ENCODE data around the gene PCDHGA10. TPM values are rescaled to one million over a fixed set of nuclear protein-coding genes. Genes with fewer than 3 reads are reported as not detected.
"Not testable (repeated sequence)": the region's sequence is repeated elsewhere in the genome, so short reads cannot be mapped to it uniquely, and the experiment has no call there.

PCDHGA10 gene
- total RNA-seq, 1 donor from 2014 or later: 18.5 TPM

DNA sequence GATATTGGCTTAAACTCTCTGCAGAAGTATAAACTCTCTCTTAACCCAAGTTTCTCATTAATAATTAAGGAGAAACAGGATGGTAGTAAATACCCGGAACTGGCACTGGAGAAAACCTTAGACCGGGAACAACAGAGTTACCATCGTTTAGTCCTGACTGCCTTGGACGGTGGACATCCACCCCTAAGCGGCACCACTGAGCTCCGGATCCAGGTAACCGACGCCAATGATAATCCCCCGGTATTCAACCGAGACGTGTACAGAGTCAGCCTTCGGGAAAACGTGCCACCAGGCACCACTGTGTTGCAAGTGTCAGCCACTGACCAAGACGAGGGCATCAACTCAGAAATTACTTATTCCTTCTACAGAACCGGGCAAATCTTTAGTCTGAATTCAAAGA, 14.2 kb upstream of the PCDHGA10 start:
- Mint-ChIP-seq H3K27ac (no peak overlapping the region), H3K4me3 (no peak overlapping the region), H3K27me3 (no peaks in the 10 kb centered on the region), H3K36me3 (peaks cover 10% of the 10 kb centered on the region), H3K9me3 (peaks cover 13% of the 10 kb centered on the region), H3K4me1 (ENCODE audit: unreplicated experiment) (no peaks in the 10 kb centered on the region)
- TF ChIP-seq, protein P1, sequence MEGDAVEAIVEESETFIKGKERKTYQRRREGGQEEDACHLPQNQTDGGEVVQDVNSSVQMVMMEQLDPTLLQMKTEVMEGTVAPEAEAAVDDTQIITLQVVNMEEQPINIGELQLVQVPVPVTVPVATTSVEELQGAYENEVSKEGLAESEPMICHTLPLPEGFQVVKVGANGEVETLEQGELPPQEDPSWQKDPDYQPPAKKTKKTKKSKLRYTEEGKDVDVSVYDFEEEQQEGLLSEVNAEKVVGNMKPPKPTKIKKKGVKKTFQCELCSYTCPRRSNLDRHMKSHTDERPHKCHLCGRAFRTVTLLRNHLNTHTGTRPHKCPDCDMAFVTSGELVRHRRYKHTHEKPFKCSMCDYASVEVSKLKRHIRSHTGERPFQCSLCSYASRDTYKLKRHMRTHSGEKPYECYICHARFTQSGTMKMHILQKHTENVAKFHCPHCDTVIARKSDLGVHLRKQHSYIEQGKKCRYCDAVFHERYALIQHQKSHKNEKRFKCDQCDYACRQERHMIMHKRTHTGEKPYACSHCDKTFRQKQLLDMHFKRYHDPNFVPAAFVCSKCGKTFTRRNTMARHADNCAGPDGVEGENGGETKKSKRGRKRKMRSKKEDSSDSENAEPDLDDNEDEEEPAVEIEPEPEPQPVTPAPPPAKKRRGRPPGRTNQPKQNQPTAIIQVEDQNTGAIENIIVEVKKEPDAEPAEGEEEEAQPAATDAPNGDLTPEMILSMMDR (conservative IDR thresholded peaks at IDR 0.05): no peak
- no peak for DNase-seq (ENCODE audit: extremely low spot score, unreplicated experiment)

DNA sequence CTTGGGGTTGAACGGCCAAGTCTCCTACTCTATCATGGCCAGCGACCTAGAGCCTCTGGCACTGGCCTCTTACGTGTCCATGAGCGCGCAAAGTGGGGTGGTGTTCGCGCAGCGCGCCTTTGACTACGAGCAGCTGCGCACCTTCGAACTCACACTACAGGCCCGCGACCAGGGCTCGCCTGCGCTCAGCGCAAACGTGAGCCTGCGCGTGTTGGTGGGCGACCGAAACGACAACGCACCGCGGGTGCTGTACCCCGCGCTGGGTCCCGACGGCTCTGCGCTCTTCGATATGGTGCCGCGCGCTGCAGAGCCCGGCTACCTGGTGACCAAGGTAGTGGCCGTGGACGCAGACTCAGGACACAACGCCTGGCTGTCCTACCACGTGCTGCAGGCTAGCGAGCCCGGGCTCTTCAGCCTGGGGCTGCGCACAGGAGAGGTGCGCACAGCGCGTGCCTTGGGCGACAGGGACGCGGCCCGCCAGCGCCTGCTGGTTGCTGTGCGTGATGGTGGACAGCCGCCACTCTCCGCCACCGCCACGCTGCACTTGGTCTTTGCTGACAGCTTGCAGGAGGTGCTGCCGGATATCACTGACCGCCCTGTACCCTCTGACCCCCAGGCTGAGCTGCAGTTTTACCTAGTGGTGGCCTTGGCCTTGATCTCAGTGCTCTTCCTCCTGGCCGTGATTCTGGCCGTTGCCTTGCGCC, 13.1 kb upstream of the PCDHGA10 start:
- TF ChIP-seq, protein P1 (conservative IDR thresholded peaks at IDR 0.05): no peak
- Mint-ChIP-seq H3K4me1 (ENCODE audit: unreplicated experiment) (no peaks in the 10 kb centered on the region), H3K27ac (no peak overlapping the region), H3K9me3 (peaks cover 9% of the 10 kb centered on the region), H3K4me3 (no peak overlapping the region), H3K27me3 (no peaks in the 10 kb centered on the region), H3K36me3 (peaks cover 9% of the 10 kb centered on the region)
- no peak for DNase-seq (ENCODE audit: extremely low spot score, unreplicated experiment)

DNA sequence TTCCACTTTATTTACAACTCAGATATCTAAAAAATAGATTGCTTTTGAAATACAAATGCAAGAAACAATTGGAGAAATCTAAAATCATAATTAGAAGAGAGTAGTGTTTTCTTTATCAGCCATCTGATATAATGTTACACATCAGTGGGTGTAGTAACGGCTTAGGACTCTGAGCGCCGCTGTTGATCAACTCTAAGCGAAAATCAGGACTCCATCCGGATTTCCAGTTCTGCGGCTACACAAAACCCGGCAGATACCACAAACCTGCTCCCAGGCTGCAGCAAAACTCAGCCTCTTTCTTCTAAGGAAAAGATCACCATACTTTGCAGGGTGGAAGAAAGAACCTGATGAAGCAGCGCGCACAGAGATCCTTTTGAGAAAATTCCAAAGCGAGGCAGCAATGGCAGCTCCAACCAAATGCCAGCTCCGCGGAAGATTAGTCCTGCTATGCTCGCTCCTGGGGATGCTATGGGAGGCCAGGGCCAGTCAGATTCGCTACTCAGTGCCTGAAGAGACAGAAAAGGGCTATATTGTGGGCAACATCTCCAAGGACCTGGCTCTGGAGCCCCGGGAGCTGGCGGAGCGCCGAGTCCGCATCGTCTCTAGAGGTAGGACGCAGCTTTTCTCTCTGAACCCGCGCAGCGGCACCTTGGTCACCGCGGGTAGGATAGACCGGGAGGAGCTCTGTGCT, 10.1 kb upstream of the PCDHGA10 start, which contains the start of gene PCDHGA9:
PCDHGA9 (plus strand) TSS at position 226 of the 691 bp plus-strand sequence; CDS start at position 401, 175 bp downstream.
- Mint-ChIP-seq H3K9me3 (peaks cover 5% of the 10 kb centered on the region), H3K27ac (no peak within 1 kb of the TSS), H3K36me3 (peaks cover 12% of the 10 kb centered on the region), H3K4me3 (no peak within 1 kb of the TSS), H3K4me1 (ENCODE audit: unreplicated experiment) (no peaks in the 10 kb centered on the region), H3K27me3 (no peaks in the 10 kb centered on the region)
- TF ChIP-seq, protein P1 (conservative IDR thresholded peaks at IDR 0.05): peak; percentile 48
- peak; percentile 58 for DNase-seq (ENCODE audit: extremely low spot score, unreplicated experiment)

DNA sequence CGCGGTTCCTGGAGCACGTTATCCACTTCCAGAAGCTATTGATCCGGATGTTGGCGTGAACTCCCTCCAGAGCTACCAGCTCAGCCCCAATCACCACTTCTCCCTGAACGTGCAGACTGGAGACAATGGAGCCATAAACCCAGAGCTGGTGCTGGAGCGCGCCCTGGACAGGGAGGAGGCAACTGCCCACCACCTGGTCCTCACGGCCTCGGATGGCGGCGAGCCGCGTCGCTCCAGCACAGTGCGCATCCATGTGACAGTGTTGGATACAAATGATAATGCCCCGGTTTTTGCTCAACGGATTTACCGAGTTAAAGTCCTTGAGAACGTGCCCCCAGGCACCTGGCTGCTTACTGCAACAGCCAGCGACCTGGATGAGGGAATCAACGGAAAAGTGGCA, 9.4 kb upstream of the PCDHGA10 start:
- DNase-seq (ENCODE audit: extremely low spot score, unreplicated experiment): no peak
- Mint-ChIP-seq H3K4me1 (ENCODE audit: unreplicated experiment) (peaks cover 3% of the 10 kb centered on the region), H3K27ac (no peak overlapping the region), H3K9me3 (peaks cover 9% of the 10 kb centered on the region), H3K27me3 (peaks cover 2% of the 10 kb centered on the region), H3K4me3 (no peak overlapping the region), H3K36me3 (peaks cover 19% of the 10 kb centered on the region)
- TF ChIP-seq, protein P1 (conservative IDR thresholded peaks at IDR 0.05): no peak

DNA sequence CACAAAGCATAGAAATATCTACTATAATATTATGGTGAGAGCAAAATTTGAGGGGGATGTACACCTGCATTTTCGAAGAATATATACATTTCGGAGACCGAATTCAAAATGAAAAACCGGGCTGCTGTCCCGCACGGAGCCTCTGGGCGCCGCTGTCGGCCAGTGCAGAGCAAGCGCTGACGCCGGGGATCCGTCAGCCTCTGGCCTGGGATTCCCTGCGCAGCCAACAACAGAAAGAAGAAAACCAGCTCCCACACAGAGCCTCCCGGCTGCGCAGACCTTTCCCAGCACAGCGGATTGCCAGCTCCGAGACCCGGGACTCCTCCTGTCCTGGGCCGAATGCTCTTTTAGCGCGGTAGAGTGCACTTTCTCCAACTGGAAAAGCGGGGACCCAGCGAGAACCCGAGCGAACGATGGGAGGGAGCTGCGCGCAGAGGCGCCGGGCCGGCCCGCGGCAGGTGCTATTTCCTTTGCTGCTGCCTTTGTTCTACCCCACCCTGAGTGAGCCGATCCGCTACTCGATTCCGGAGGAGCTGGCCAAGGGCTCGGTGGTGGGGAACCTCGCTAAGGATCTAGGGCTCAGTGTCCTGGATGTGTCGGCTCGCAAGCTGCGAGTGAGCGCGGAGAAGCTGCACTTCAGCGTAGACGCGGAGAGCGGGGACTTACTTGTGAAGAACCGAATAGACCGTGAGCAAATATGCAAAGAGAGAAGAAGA, 4.8 kb upstream of the PCDHGA10 start, which contains the start of gene PCDHGB6:
PCDHGB6 (plus strand) TSS at position 232 of the 716 bp plus-strand sequence; CDS start at position 414, 182 bp downstream.
- peak; percentile 88 for DNase-seq (ENCODE audit: extremely low spot score, unreplicated experiment)
- not testable (repeated sequence) for H3K27me3 Mint-ChIP-seq
- Mint-ChIP-seq H3K9me3 (peaks cover 14% of the 10 kb centered on the region), H3K36me3 (peaks cover 36% of the 10 kb centered on the region), H3K4me1 (ENCODE audit: unreplicated experiment) (peaks cover 11% of the 10 kb centered on the region), H3K27ac (peak within 1 kb of the TSS; percentile 52), H3K4me3 (peak within 1 kb of the TSS; percentile 97)
- TF ChIP-seq, protein P1 (conservative IDR thresholded peaks at IDR 0.05): peak; percentile 91

All from type B pancreatic cell (in vitro differentiated cells).